ENCODE data around the gene OXCT1.

OXCT1 gene

DNA sequence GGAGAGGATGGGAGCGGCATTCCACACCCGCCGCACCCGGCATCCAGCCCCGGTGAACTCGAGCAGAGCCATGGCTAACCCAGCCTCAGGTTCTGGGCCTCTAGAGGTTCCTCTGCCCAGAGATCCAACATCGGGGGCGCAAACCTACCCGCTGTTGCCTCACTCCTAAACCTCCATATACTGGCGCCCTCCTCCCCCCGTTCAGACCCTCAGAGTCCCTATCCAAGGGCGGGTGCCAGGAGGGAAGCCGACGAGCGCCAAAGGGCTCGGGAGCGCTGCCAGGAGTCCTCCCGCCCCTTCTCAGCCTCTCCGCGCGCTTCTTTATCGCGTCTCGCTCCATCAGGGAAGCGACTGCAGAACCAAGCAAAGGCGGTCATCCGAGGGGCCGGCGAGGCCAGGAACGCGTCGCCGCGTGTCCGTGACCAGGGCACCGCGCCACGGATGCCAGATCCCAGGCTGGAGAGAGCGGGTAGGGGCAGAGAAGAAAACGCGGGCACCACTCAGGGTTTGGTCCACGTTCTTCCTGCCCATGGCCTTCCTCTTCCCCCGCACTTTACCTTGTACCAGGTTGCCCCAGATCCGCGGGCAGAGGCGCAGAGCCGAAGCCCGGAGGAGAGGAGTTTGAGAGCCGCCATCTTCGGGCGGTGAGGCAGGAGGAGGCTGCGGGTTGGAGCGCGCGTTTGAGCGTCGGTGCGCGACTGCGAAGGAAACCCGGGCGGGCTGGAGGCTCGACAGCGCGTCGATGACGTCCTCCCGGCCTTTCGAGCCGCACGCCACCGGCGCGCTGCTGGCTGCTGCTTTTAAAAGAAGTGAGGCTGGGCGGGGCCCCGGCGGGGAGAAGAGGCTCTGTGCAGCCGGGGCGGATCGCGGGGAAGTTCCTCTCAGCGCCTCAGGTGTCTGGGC is at the start of gene OXCT1:
OXCT1 (minus strand) TSS at position 702 of the 903 bp plus-strand sequence; CDS start at position 635, 67 bp downstream.
- Histone ChIP-seq H3K4me3 (ENCODE audit: low read length in 2 of 2) (peak within 1 kb of the TSS; percentile 82 to 91), H3K27me3 (ENCODE audit: control insufficient read depth in 1 of 2, insufficient read depth in 2 of 2, low read length in 2 of 2) (no peaks in the 10 kb centered on the region), H3K4me1 (ENCODE audit: control insufficient read depth, insufficient read depth, low read length) (peaks cover 20% of the 10 kb centered on the region), H3K27ac (ENCODE audit: low read length) (peak within 1 kb of the TSS; percentile 93), H3K9me3 (ENCODE audit: control insufficient read depth in 2 of 2, low read length in 2 of 2) (no peaks in the 10 kb centered on the region), H3K36me3 (ENCODE audit: control insufficient read depth in 2 of 2, insufficient read depth in 2 of 2, low read length in 2 of 2) (peaks cover 0 to 3% of the 10 kb centered on the region in 2 donors), H3K9ac (ENCODE audit: low read length in 2 of 2) (peak within 1 kb of the TSS; percentile 91 to 95)

DNA sequence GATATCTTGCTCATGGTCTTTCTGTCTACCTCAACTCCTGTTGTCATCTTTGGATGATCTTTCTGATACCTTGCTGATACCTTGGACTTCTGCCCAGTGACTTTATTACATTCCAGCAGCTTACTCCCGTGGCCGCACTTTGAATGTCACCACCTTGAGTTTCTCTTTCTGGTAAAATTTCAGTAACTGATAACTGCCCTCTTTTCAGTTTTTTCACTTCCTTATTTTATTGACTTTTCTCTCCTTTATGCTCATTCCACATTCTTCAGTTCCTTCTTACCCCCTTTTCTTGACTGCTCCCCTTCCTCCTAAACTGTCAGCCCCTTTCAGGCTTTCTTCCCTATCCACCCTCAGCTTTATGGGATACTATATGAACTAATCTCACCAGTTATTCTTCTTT is 47.9 kb upstream of the OXCT1 start:
- no peaks in the 10 kb centered on the region for H3K4me1 ChIP-seq (ENCODE audit: control insufficient read depth, insufficient read depth, low read length)
- H3K36me3 ChIP-seq (ENCODE audit: control insufficient read depth in 2 of 2, insufficient read depth in 2 of 2, low read length in 2 of 2) = peaks cover 19 to 39% of the 10 kb centered on the region in 2 donors

DNA sequence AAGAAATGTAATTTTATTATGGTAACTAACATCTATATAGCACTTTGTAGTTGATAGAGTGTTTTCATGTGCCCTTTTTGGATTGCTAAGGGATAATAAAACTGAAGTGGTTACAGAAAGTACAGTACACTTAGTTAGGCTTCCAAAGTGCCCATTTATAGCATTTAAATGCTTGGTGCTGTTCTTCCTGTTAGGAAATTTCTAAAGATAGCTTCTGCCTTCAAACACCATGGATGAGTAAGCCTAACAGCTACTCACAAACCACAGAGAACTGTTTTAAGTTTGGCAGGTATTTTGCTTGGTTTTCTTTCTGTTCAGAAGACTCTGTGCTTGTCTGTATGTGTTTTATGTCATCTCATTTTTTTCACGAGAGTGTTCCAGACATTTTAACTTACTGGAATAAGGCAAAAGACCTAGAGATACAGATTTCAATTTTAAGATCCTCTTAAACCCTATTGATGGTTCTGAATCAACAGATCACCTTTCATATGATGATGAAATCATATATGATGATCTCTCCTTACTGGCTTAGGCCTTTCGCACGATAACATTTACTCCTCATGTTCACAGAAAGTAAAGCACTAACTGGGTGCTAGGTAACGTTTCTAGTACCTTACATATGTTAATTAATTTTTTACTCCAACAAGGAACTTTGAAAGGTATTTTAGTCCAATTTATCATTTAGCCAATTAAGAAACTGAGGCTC is 38.3 kb upstream of the OXCT1 start:
- Histone ChIP-seq H3K4me1 (ENCODE audit: control insufficient read depth, insufficient read depth, low read length) (no peaks in the 10 kb centered on the region), H3K4me3 (ENCODE audit: low read length in 2 of 2) (peak overlapping the region in 1 of 2 donors; percentile 43), H3K36me3 (ENCODE audit: control insufficient read depth in 2 of 2, insufficient read depth in 2 of 2, low read length in 2 of 2) (peaks cover 15 to 19% of the 10 kb centered on the region in 2 donors), H3K27ac (ENCODE audit: low read length) (peak overlapping the region; percentile 69), H3K27me3 (ENCODE audit: control insufficient read depth in 1 of 2, insufficient read depth in 2 of 2, low read length in 2 of 2) (no peaks in the 10 kb centered on the region), H3K9me3 (ENCODE audit: control insufficient read depth in 2 of 2, low read length in 2 of 2) (no peaks in the 10 kb centered on the region), H3K9ac (ENCODE audit: low read length in 2 of 2) (peak overlapping the region; percentile 2 to 81)

More for the DNA sequence above, 47.9 kb upstream of the OXCT1 start:
- H3K27ac ChIP-seq (ENCODE audit: low read length) = no peak overlapping the region
- no peaks in the 10 kb centered on the region for H3K9me3 ChIP-seq (ENCODE audit: control insufficient read depth in 2 of 2, low read length in 2 of 2)
- no peak overlapping the region for H3K4me3 ChIP-seq (ENCODE audit: low read length in 2 of 2)
- H3K9ac ChIP-seq (ENCODE audit: low read length in 2 of 2) = no peak overlapping the region
- H3K27me3 ChIP-seq (ENCODE audit: control insufficient read depth in 1 of 2, insufficient read depth in 2 of 2, low read length in 2 of 2) = no peaks in the 10 kb centered on the region

DNA sequence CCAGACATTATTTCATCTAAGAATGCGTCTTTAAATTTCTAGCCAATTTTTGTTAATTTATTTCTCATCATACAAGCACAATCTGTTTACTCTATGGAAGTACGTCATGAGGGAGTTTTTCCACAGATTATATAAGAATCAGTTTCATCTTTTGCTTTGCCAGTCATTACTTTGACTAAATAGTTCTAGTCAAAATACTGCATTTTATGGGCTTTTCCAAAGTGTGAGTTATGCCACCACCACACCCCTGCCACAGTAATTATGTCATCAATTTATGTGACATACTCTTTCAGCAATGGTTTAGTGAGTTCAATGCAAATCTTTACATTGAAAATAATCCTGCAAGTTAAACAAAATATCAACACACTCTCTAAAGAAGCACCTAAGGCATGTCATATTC is 35.9 kb upstream of the OXCT1 start:
- H3K9ac ChIP-seq (ENCODE audit: low read length in 2 of 2) = peak overlapping the region in 1 of 2 donors; percentile 1
- no peaks in the 10 kb centered on the region for H3K9me3 ChIP-seq (ENCODE audit: control insufficient read depth in 2 of 2, low read length in 2 of 2)
- peaks cover 4 to 14% of the 10 kb centered on the region in 2 donors for H3K36me3 ChIP-seq (ENCODE audit: control insufficient read depth in 2 of 2, insufficient read depth in 2 of 2, low read length in 2 of 2)
- no peaks in the 10 kb centered on the region for H3K4me1 ChIP-seq (ENCODE audit: control insufficient read depth, insufficient read depth, low read length)
- no peak overlapping the region for H3K27ac ChIP-seq (ENCODE audit: low read length)
- no peak overlapping the region for H3K4me3 ChIP-seq (ENCODE audit: low read length in 2 of 2)
- no peaks in the 10 kb centered on the region for H3K27me3 ChIP-seq (ENCODE audit: control insufficient read depth in 1 of 2, insufficient read depth in 2 of 2, low read length in 2 of 2)

DNA sequence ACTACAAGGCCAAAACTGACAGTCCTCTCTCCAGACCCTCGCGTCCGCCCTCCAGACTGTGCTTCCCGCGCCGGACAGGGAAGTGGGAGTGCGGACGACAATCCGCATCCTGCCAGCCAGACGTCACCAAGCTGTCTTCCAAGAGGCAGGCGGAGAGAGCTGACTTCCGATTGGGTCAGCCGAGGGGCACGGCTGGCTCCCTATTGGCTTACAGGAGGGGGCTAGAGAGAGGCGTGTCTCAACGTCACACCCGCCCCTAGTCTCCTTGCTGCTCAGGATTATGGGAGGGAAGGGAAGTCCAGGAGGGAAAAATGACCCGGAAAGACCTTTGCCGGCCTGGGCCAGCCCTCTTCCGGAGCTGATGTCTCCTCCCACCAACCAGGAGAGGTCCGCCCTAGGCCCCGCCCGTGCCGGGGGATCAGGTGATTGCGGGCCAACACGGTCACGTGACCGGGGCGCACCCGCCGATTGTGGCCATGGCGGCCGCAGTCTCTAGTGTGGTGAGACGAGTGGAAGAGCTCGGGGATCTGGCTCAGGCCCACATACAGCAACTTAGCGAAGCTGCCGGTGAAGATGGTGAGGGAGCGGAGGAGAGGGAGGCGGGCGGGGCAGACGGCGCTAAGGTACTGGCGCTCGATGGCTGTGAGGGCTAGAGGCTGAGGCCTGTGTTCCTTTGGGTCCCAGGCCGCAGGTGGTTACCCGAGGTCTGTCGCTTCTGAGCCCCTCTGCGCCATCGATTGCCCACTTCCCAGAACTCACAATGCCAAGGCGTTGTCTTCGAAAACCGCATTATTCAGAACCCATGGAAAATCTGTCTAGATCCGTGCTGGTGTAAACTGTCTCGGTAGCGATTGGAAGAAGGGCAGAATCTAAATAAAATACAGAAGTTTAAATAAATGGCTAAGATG is 33.9 kb upstream of the OXCT1 start, which contains the start of gene RIMOC1:
RIMOC1 (plus strand) TSS at position 453 of the 908 bp plus-strand sequence; CDS start at position 477, 24 bp downstream.
- Histone ChIP-seq H3K4me3 (ENCODE audit: low read length in 2 of 2) (peak within 1 kb of the TSS; percentile 87 to 93), H3K9ac (ENCODE audit: low read length in 2 of 2) (peak within 1 kb of the TSS; percentile 96 to 99), H3K27ac (ENCODE audit: low read length) (peak within 1 kb of the TSS; percentile 91), H3K27me3 (ENCODE audit: control insufficient read depth in 1 of 2, insufficient read depth in 2 of 2, low read length in 2 of 2) (no peaks in the 10 kb centered on the region), H3K36me3 (ENCODE audit: control insufficient read depth in 2 of 2, insufficient read depth in 2 of 2, low read length in 2 of 2) (peaks cover 0 to 3% of the 10 kb centered on the region in 2 donors), H3K4me1 (ENCODE audit: control insufficient read depth, insufficient read depth, low read length) (no peaks in the 10 kb centered on the region), H3K9me3 (ENCODE audit: control insufficient read depth in 2 of 2, low read length in 2 of 2) (no peaks in the 10 kb centered on the region)

DNA sequence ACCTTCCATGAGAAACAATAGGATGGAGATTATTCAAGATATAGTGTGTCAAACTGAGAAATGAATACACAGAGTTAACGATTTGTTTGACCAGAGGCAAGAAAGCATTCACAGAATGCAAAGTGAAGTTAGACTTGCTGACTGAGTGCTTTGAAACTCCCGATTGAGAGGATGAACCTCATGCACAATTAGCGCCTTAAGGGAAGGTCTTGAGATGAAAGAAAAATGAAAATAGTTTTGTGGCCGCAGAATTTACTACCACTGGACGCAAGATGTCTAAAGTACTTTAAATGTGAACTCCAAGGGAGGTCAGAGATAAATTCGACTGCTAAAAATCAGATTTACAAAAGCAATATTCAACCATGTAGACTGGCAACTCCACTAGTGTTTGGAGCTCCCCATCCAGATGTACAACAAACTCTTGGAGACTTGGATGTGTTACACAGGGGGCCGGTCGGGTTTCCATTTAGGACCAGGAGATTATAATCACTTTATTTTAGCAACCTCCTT is 33.2 kb upstream of the OXCT1 start:
- no peaks in the 10 kb centered on the region for H3K9me3 ChIP-seq (ENCODE audit: control insufficient read depth in 2 of 2, low read length in 2 of 2)
- H3K4me1 ChIP-seq (ENCODE audit: control insufficient read depth, insufficient read depth, low read length) = no peaks in the 10 kb centered on the region
- no peaks in the 10 kb centered on the region for H3K27me3 ChIP-seq (ENCODE audit: control insufficient read depth in 1 of 2, insufficient read depth in 2 of 2, low read length in 2 of 2)
- H3K27ac ChIP-seq (ENCODE audit: low read length) = peak overlapping the region; percentile 91
- peaks cover 0 to 3% of the 10 kb centered on the region in 2 donors for H3K36me3 ChIP-seq (ENCODE audit: control insufficient read depth in 2 of 2, insufficient read depth in 2 of 2, low read length in 2 of 2)
- peak overlapping the region; percentile 52 to 78 for H3K9ac ChIP-seq (ENCODE audit: low read length in 2 of 2)
- peak overlapping the region; percentile 65 to 87 for H3K4me3 ChIP-seq (ENCODE audit: low read length in 2 of 2)

DNA sequence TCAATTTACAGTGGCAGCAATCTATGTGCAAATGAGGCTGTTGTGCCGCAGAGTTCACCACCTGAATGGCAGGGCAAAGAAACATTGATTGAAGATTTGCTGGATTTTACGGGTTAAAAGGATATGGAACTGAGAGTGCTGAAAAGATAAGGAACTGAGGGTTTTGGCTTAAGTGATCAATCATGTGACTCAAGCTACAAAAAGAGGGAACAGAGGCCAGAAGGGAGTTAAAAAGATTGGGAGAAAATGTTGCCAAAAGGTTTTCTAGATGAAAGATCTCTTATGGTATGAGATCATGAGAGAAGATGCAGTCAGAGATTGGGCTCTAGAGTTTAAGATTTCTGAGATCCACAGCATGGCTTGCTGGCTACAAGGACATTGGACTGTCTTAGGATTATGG is 26.0 kb upstream of the OXCT1 start:
- H3K9ac ChIP-seq (ENCODE audit: low read length in 2 of 2) = no peak overlapping the region
- H3K27me3 ChIP-seq (ENCODE audit: control insufficient read depth in 1 of 2, insufficient read depth in 2 of 2, low read length in 2 of 2) = peaks cover 3 to 4% of the 10 kb centered on the region in 2 donors
- no peak overlapping the region for H3K4me3 ChIP-seq (ENCODE audit: low read length in 2 of 2)
- no peaks in the 10 kb centered on the region for H3K4me1 ChIP-seq (ENCODE audit: control insufficient read depth, insufficient read depth, low read length)
- H3K9me3 ChIP-seq (ENCODE audit: control insufficient read depth in 2 of 2, low read length in 2 of 2) = no peaks in the 10 kb centered on the region
- H3K27ac ChIP-seq (ENCODE audit: low read length) = no peak overlapping the region
- H3K36me3 ChIP-seq (ENCODE audit: control insufficient read depth in 2 of 2, insufficient read depth in 2 of 2, low read length in 2 of 2) = no peaks in the 10 kb centered on the region

DNA sequence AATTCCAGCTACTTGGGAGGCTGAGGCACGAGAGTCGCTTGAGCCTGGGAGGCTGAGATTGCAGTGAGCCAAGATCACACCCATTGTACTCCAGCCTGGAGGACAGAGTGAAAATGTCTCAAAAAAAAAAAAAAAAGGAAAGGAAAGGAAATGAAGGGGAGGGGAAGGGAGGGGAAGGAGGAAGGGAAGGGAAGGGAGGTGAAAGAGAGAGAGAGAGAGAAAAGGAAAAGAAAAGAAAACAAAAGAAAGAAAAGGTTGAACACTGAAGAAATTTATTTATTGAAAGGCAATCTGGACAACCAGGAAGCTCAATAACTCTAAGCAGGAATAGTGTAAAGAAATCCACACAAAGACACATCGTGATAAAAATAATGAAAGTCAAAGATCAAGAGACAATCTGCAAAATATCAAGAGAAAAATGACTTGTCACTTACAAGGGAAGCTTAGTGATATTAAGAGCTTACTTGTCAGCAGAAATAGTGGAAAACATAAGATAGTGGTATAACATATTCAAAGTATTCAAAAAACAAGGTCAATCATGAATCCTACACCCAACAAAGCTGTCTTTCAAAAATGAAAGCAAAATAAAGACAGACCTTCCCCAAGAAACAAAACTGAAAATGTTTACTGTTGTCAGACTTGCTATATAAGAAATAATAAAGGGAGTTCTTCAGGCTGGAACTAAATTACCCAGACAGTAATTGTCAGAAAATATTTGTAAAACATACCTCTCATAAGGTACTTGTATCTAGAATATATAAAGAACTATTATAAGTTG is 23.0 kb upstream of the OXCT1 start:
- H3K27me3 ChIP-seq (ENCODE audit: control insufficient read depth in 1 of 2, insufficient read depth in 2 of 2, low read length in 2 of 2) = peaks cover 3 to 4% of the 10 kb centered on the region in 2 donors
- no peak overlapping the region for H3K27ac ChIP-seq (ENCODE audit: low read length)
- no peak overlapping the region for H3K9ac ChIP-seq (ENCODE audit: low read length in 2 of 2)
- no peaks in the 10 kb centered on the region for H3K4me1 ChIP-seq (ENCODE audit: control insufficient read depth, insufficient read depth, low read length)
- no peaks in the 10 kb centered on the region for H3K9me3 ChIP-seq (ENCODE audit: control insufficient read depth in 2 of 2, low read length in 2 of 2)
- no peaks in the 10 kb centered on the region for H3K36me3 ChIP-seq (ENCODE audit: control insufficient read depth in 2 of 2, insufficient read depth in 2 of 2, low read length in 2 of 2)
- H3K4me3 ChIP-seq (ENCODE audit: low read length in 2 of 2) = no peak overlapping the region

DNA sequence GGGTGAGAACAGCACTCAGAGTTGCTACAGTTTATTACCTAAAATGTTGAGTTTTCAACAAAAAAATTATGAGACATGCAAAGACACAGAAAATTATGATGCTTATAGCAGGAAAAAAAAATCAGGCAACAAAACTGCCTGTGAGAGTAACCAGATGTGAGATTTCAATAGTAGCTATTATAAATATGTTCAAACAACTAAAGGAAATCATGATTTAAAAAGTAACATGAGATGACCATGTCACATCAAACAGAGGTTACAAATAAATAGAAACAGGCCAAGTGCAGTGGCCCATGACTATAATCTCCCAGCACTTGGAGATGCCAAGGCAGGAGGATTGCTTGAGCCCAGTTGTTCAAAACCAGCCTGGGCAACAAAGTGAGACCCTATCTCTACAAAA is 21.8 kb upstream of the OXCT1 start:
- H3K4me3 ChIP-seq (ENCODE audit: low read length in 2 of 2) = no peak overlapping the region
- no peaks in the 10 kb centered on the region for H3K9me3 ChIP-seq (ENCODE audit: control insufficient read depth in 2 of 2, low read length in 2 of 2)
- no peak overlapping the region for H3K27ac ChIP-seq (ENCODE audit: low read length)
- H3K4me1 ChIP-seq (ENCODE audit: control insufficient read depth, insufficient read depth, low read length) = no peaks in the 10 kb centered on the region
- no peaks in the 10 kb centered on the region for H3K36me3 ChIP-seq (ENCODE audit: control insufficient read depth in 2 of 2, insufficient read depth in 2 of 2, low read length in 2 of 2)
- H3K27me3 ChIP-seq (ENCODE audit: control insufficient read depth in 1 of 2, insufficient read depth in 2 of 2, low read length in 2 of 2) = peaks cover 3 to 4% of the 10 kb centered on the region in 2 donors
- no peak overlapping the region for H3K9ac ChIP-seq (ENCODE audit: low read length in 2 of 2)
